Spleen (tissue), 7 donors: ENCODE measurements around the gene TAS1R1.

Source experiments
- CTCF ChIP-seq, 11 experiments: fragments of 200-600 bp in 7 of 11; fragments of 450-650 bp in 4 of 11; sonication (generic) in 4 of 11; IDR thresholded peaks in 8 of 11; conservative IDR thresholded peaks in 3 of 11; 1 replicate in 7 of 11; 2 replicates in 4 of 11; pipeline versions ENCODE4 v1.4.0 to v1.8.0; 2016 to 2021; ENCODE audit warnings: antibody characterized with exemption in 11 of 11, inconsistent platforms in 4 of 11, mild to moderate bottlenecking in 1 of 11
- POLR2A ChIP-seq, 3 donors: fragments of 450-650 bp; IDR thresholded peaks; one replicate each; pipeline ENCODE4 v1.5.1; 2017; ENCODE audit warnings: antibody characterized with exemption in 3 of 3, mild to moderate bottlenecking in 1 of 3
- POLR2AphosphoS5 ChIP-seq, 3 donors: sonication (generic); formaldehyde crosslinking; IDR thresholded peaks; one replicate each; pipeline ENCODE4 v1.5.1; 2017; ENCODE audit warnings: antibody characterized with exemption in 3 of 3
- donor health status: DM: no; HTN: no; CAD: no; lungs with moderate emphysema.
- donor health status: DM: no; HTN: no; CAD: no.
- donor health status: DM: no; HTN: no; CAD: no.

GRCh38 chr1:6519935-6520671 is 35.0 kb upstream of the TAS1R1 start:
- TF ChIP-seq POLR2AphosphoS5 (IDR thresholded peaks at IDR 0.05) (peak in 2 of 3 donors; percentile 41 to 71), POLR2A (IDR thresholded peaks at IDR 0.05) (no peak), CTCF (IDR thresholded peaks at IDR 0.05 in 8 of 11, conservative IDR thresholded peaks at IDR 0.05 in 3 of 11) (no peak)
